ENCODE data around the gene CRABP2. TPM values are rescaled to one million over a fixed set of nuclear protein-coding genes. Genes with fewer than 3 reads are reported as not detected.
A peak's percentile ranks its signal among the peaks of the same experiment; 100 is the strongest.

The CRABP2 gene
- total and polyA plus RNA-seq, 11 donors, result 0.46 to 11.4 (median 1.4) TPM; not detected in 3

GRCh38 chr1:156689953-156690674 lies 15.3 kb downstream of the CRABP2 start:
- intact Hi-C loops (cut with DNase I), result loop anchor here (1.0 to 10.0 kb wide), 15 partner anchors 34 to 237 kb away; partner anchors contain the start of genes NTRK1 (in 2 of the 10) and PEAR1 (in 2 of the 10)
- Histone ChIP-seq H3K27ac (no peak overlapping the region), H3K36me3 (no peaks in the 10 kb centered on the region), H3K4me1 (peaks cover 0 to 19% (median 9%) of the 10 kb centered on the region in 12 donors), H3K4me3 (peak overlapping the region in 5 of 12 donors; percentile 3 to 28 (median 8)), H3K27me3 (peaks cover 0 to 44% (median 32%) of the 10 kb centered on the region in 9 donors), H3K9me3 (no peaks in the 10 kb centered on the region)
- DNase-seq (peak in 1 of 5 donors; percentile 34), ATAC-seq (peak in 2 of 4 donors; percentile 6 to 12)
- TF ChIP-seq CTCF (IDR thresholded peaks at IDR 0.05), result no peak
- no peak for TF ChIP-seq POLR2A (IDR thresholded peaks at IDR 0.05)
- 17 to 26% (median 24%) methylated on average over 9 to 10 of the region's 10 CpGs for WGBS, 4 donors

GRCh38 chr1:156689035-156689952 lies 16.1 kb downstream of the CRABP2 start:
- peak overlapping the region in 5 of 12 donors; percentile 3 to 28 (median 8) for H3K4me3 ChIP-seq
- 0 to 1% (median 1%) methylated on average over 11 to 23 of the region's 23 CpGs for WGBS, 4 donors
- H3K27me3 ChIP-seq, result peaks cover 0 to 45% (median 32%) of the 10 kb centered on the region in 9 donors

GRCh38 chr1:156684227-156684782 lies 21.1 kb downstream of the CRABP2 start:
- intact Hi-C loops (cut with DNase I), result loop anchor here in 3 of 10 donors (5.0 to 10.0 kb wide), 3 partner anchors 37 to 210 kb away; partner anchors contain the start of gene PEAR1 (in 1 of the 3)
- H3K27me3 ChIP-seq, result peaks cover 0 to 21% (median 4%) of the 10 kb centered on the region in 9 donors

More at GRCh38 chr1:156689035-156689952, 16.1 kb downstream of the CRABP2 start:
- Histone ChIP-seq H3K9me3 (no peaks in the 10 kb centered on the region), H3K27ac (no peak overlapping the region), H3K36me3 (no peaks in the 10 kb centered on the region), H3K4me1 (peaks cover 0 to 19% (median 9%) of the 10 kb centered on the region in 12 donors)
- intact Hi-C loops (cut with DNase I), result loop anchor here in 9 of 10 donors (1.0 to 10.0 kb wide), 12 partner anchors 35 to 238 kb away; partner anchors contain the start of genes NTRK1 (in 1 of the 9) and PEAR1 (in 1 of the 9)
- no peak for TF ChIP-seq POLR2A (IDR thresholded peaks at IDR 0.05)
- TF ChIP-seq CTCF (IDR thresholded peaks at IDR 0.05), result peak; percentile 86 to 96 (median 94)
- peak; percentile 75 to 96 (median 88) for ATAC-seq
- DNase-seq, result peak; percentile 63 to 82 (median 71)

More at GRCh38 chr1:156684227-156684782, 21.1 kb downstream of the CRABP2 start:
- DNase-seq (no peak), ATAC-seq (no peak)
- no peaks in the 10 kb centered on the region for H3K9me3 ChIP-seq
- H3K4me1 ChIP-seq, result peaks cover 0 to 4% (median 2%) of the 10 kb centered on the region in 12 donors
- no peak overlapping the region for H3K27ac ChIP-seq
- TF ChIP-seq CTCF (IDR thresholded peaks at IDR 0.05), result no peak
- TF ChIP-seq POLR2A (IDR thresholded peaks at IDR 0.05), result no peak
- no peak overlapping the region for H3K4me3 ChIP-seq
- no peaks in the 10 kb centered on the region for H3K36me3 ChIP-seq
- WGBS, 4 donors, result 73 to 93% (median 84%) methylated on average over 5 of the region's 5 CpGs

Measured in heart left ventricle (tissue), 16 donors.